Measurements from ENCODE around the gene GALNT7.
A peak's percentile ranks its signal among the peaks of the same experiment; 100 is the strongest.

The GALNT7 gene

GRCh38 chr4:173284463-173284862, 115.9 kb downstream of the GALNT7 start:
- TF ChIP-seq, protein P1, sequence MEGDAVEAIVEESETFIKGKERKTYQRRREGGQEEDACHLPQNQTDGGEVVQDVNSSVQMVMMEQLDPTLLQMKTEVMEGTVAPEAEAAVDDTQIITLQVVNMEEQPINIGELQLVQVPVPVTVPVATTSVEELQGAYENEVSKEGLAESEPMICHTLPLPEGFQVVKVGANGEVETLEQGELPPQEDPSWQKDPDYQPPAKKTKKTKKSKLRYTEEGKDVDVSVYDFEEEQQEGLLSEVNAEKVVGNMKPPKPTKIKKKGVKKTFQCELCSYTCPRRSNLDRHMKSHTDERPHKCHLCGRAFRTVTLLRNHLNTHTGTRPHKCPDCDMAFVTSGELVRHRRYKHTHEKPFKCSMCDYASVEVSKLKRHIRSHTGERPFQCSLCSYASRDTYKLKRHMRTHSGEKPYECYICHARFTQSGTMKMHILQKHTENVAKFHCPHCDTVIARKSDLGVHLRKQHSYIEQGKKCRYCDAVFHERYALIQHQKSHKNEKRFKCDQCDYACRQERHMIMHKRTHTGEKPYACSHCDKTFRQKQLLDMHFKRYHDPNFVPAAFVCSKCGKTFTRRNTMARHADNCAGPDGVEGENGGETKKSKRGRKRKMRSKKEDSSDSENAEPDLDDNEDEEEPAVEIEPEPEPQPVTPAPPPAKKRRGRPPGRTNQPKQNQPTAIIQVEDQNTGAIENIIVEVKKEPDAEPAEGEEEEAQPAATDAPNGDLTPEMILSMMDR (conservative IDR thresholded peaks at IDR 0.05; ENCODE audit: low read depth, low read length), result no peak
- Histone ChIP-seq H3K79me2 (ENCODE audit: insufficient read depth, low read depth) (no peaks in the 10 kb centered on the region; the same call in 1 of the 2 replicates), H3K4me2 (no peak overlapping the region), H3K4me1 (ENCODE audit: low read depth, poor library complexity, severe bottlenecking) (no peaks in the 10 kb centered on the region), H4K20me1 (ENCODE audit: insufficient read depth) (no peaks in the 10 kb centered on the region), H3K27ac (no peak overlapping the region), H3K36me3 (ENCODE audit: insufficient read depth) (no peaks in the 10 kb centered on the region), H3K27me3 (ENCODE audit: insufficient read depth, low read depth) (no peaks in the 10 kb centered on the region), H3K4me3 (IDR thresholded peaks at IDR 0.05; ENCODE audit: insufficient read depth, low read depth, low read length) (no peak overlapping the region), H3K9ac (no peak overlapping the region), H2AFZ (ENCODE audit: low read depth) (no peak overlapping the region)

DNA sequence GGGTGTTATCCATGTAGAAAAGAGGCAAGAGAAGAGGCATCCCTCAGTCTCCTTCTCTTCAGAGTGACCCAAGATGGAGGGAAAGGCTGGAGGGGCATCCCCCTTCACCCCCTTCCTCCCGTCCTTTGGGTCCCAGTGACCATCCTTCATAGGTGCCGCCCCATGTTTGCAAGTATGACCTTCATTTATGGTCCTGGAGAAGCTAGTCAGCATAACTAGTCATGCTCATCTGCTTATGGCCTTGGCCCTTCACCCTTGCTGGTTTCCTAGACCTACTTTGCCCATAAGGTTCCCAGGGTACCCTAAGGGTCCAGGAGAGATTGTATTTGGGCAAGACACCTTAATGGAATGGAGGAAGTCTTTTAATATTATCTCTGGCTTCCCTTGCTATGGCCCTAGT, 118.9 kb downstream of the GALNT7 start:
- Histone ChIP-seq H3K27me3 (ENCODE audit: insufficient read depth, low read depth) (no peaks in the 10 kb centered on the region), H3K4me3 (IDR thresholded peaks at IDR 0.05; ENCODE audit: insufficient read depth, low read depth, low read length) (no peak overlapping the region), H3K27ac (no peak overlapping the region), H3K9ac (no peak overlapping the region), H4K20me1 (ENCODE audit: insufficient read depth) (no peaks in the 10 kb centered on the region), H3K36me3 (ENCODE audit: insufficient read depth) (no peaks in the 10 kb centered on the region), H2AFZ (ENCODE audit: low read depth) (no peak overlapping the region), H3K79me2 (ENCODE audit: insufficient read depth, low read depth) (no peaks in the 10 kb centered on the region; the same call in 1 of the 2 replicates), H3K4me1 (ENCODE audit: low read depth, poor library complexity, severe bottlenecking) (no peaks in the 10 kb centered on the region), H3K4me2 (no peak overlapping the region)
- TF ChIP-seq, protein P1 (conservative IDR thresholded peaks at IDR 0.05; ENCODE audit: low read depth, low read length), result no peak

GRCh38 chr4:173288296-173288695, 119.7 kb downstream of the GALNT7 start:
- Histone ChIP-seq H3K4me1 (ENCODE audit: low read depth, poor library complexity, severe bottlenecking) (no peaks in the 10 kb centered on the region), H3K4me2 (no peak overlapping the region), H4K20me1 (ENCODE audit: insufficient read depth) (no peaks in the 10 kb centered on the region), H3K27ac (no peak overlapping the region), H3K36me3 (ENCODE audit: insufficient read depth) (no peaks in the 10 kb centered on the region), H3K9ac (no peak overlapping the region), H3K4me3 (IDR thresholded peaks at IDR 0.05; ENCODE audit: insufficient read depth, low read depth, low read length) (no peak overlapping the region), H3K79me2 (ENCODE audit: insufficient read depth, low read depth) (no peaks in the 10 kb centered on the region; the same call in 1 of the 2 replicates), H2AFZ (ENCODE audit: low read depth) (no peak overlapping the region), H3K27me3 (ENCODE audit: insufficient read depth, low read depth) (no peaks in the 10 kb centered on the region)
- TF ChIP-seq, protein P1 (conservative IDR thresholded peaks at IDR 0.05; ENCODE audit: low read depth, low read length), result peak; percentile 88

DNA sequence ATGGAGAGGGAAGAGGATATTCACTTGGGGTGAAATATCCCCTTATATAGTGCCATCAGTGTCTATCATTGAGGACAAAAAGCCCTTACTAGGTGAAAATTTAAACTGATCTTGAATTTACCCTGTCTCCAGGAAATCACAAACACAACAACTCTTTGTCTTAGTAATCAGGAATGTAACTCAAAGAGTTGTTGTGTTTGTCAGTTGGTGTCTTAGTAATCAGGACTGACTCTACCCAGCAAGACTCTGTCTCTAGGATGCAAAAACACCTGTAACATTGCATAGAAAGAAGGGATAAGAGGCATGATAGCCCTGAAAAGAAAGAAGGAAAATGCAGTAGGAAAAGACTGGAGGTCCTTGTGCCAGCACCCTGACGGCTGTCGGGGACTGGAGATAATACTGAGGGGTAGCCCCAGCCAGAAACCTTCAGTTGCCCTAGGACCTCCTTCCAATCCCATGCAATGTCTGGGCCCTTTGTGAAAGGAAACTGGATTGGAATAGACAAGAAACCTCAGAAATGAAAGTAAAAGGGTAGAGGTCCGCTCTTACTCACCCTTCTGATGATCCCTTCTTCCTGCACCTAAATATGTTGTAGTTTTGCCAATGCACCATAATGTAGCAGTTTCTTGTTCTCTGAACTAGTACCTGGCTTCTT, 120.2 kb downstream of the GALNT7 start:
- no peak overlapping the region for H3K4me2 ChIP-seq
- no peaks in the 10 kb centered on the region for H3K36me3 ChIP-seq (ENCODE audit: insufficient read depth)
- H3K9ac ChIP-seq, result no peak overlapping the region
- no peaks in the 10 kb centered on the region for H4K20me1 ChIP-seq (ENCODE audit: insufficient read depth)
- no peak overlapping the region for H3K4me3 ChIP-seq (IDR thresholded peaks at IDR 0.05; ENCODE audit: insufficient read depth, low read depth, low read length)
- H3K79me2 ChIP-seq (ENCODE audit: insufficient read depth, low read depth), result no peaks in the 10 kb centered on the region; the same call in 1 of the 2 replicates
- H3K4me1 ChIP-seq (ENCODE audit: low read depth, poor library complexity, severe bottlenecking), result no peaks in the 10 kb centered on the region
- H3K27ac ChIP-seq, result no peak overlapping the region
- no peaks in the 10 kb centered on the region for H3K27me3 ChIP-seq (ENCODE audit: insufficient read depth, low read depth)
- no peak overlapping the region for H2AFZ ChIP-seq (ENCODE audit: low read depth)
- TF ChIP-seq, protein P1 (conservative IDR thresholded peaks at IDR 0.05; ENCODE audit: low read depth, low read length), result no peak

Data from KMS-11 (cell line).